HFFc6 (cell line): ENCODE results near the gene TSPAN3. TPM values are rescaled to one million over a fixed set of nuclear protein-coding genes. Genes with fewer than 3 reads are reported as not detected.

Experiments used
- DNase-seq: peaks from one replicate; pipeline ENCODE4 v3.0.0-alpha.2; 2018
- H3K27ac Mint-ChIP-seq: 2 replicates; pipeline ENCODE4 v1.8.0; 2020; ENCODE audit warnings: mild to moderate bottlenecking, mixed read lengths
- H3K27me3 Mint-ChIP-seq: 2 replicates; pipeline ENCODE4 v1.8.0; 2021; ENCODE audit warnings: mild to moderate bottlenecking, moderate library complexity, mixed read lengths; ENCODE audit not compliant: insufficient read depth
- H3K36me3 Mint-ChIP-seq: 2 replicates; pipeline ENCODE4 v1.8.0; 2021; ENCODE audit warnings: low read depth, mixed read lengths
- H3K4me1 Mint-ChIP-seq: 2 replicates; pipeline ENCODE4 v1.8.0; 2020; ENCODE audit warnings: low read depth, mixed read lengths
- H3K4me3 Mint-ChIP-seq: 2 replicates; pipeline ENCODE4 v1.8.0; 2020; ENCODE audit warnings: mild to moderate bottlenecking, moderate library complexity, mixed read lengths
- H3K9me3 Mint-ChIP-seq: 2 replicates; pipeline ENCODE4 v1.8.0; 2020; ENCODE audit warnings: mild to moderate bottlenecking, mixed read lengths
- total RNA-seq, 6 experiments: library from RNA; stranded (reverse); fragmentation: NEBNext Ultra II Directional; extraction: Animal tissue kit (Norgen Biotek cat#: 25700); gene quantifications; 2 replicates in 1 of 6; 3 replicates in 5 of 6; pipeline ENCODE4 v1.2.3, GENCODE V29; 2021
- TF ChIP-seq, protein P1 (sequence below): fragments of 200-600 bp; sonication (generic); IDR thresholded peaks from 2 replicates; pipeline ENCODE4 v1.5.0; 2021; ENCODE audit warnings: antibody characterized with exemption, mild to moderate bottlenecking

The TSPAN3 gene
- total RNA-seq, 6 experiments from 2014 or later: 153 to 222 (median 183) TPM

DNA sequence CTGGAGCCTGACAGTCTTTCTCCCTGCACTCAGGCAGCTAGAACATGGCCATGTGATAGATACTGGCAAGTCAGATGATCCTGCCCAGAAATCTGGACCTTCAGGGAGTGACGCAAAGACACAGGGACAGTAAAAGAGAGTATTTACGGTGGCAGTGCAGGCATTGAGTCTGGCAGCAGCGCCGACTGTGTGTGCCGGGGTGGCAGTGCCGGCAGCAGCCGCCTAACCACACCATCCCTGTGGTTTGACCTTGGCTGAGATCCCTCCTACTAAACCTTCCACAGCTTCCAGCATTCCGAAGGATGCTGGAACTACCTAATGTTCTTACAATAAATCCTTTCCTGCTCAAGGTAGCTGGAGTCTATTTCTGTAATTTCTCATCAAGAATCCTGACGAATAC lies 4.6 kb upstream of the TSPAN3 start:
- Mint-ChIP-seq H3K27me3 (peaks cover 23% of the 10 kb centered on the region), H3K36me3 (no peaks in the 10 kb centered on the region), H3K27ac (no peak overlapping the region), H3K9me3 (no peaks in the 10 kb centered on the region), H3K4me1 (peaks cover 12% of the 10 kb centered on the region), H3K4me3 (no peak overlapping the region)
- DNase-seq: peak; percentile 45
- TF ChIP-seq, protein P1, sequence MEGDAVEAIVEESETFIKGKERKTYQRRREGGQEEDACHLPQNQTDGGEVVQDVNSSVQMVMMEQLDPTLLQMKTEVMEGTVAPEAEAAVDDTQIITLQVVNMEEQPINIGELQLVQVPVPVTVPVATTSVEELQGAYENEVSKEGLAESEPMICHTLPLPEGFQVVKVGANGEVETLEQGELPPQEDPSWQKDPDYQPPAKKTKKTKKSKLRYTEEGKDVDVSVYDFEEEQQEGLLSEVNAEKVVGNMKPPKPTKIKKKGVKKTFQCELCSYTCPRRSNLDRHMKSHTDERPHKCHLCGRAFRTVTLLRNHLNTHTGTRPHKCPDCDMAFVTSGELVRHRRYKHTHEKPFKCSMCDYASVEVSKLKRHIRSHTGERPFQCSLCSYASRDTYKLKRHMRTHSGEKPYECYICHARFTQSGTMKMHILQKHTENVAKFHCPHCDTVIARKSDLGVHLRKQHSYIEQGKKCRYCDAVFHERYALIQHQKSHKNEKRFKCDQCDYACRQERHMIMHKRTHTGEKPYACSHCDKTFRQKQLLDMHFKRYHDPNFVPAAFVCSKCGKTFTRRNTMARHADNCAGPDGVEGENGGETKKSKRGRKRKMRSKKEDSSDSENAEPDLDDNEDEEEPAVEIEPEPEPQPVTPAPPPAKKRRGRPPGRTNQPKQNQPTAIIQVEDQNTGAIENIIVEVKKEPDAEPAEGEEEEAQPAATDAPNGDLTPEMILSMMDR: no peak

DNA sequence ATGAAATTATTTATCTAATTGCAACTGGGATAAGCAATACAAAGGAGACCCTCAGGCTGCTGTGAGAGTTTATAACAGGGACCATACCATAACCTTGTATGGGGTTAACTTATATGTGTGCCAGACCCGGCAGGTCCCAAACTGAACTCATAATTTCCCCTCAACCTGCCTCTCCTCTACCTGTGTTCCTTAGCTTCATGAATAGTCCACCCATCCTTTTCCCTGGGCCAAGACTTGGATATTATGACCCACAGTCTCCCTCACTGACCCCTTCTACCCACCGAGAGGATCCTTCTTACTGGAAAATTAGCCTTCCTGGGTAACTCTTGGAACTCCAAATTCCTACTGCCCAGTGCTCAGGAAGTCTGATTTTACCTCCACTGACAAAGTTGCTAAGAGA lies 3.4 kb upstream of the TSPAN3 start:
- H3K9me3 Mint-ChIP-seq: no peaks in the 10 kb centered on the region
- peaks cover 20% of the 10 kb centered on the region for H3K27me3 Mint-ChIP-seq
- H3K27ac Mint-ChIP-seq: no peak overlapping the region
- H3K4me3 Mint-ChIP-seq: no peak overlapping the region
- TF ChIP-seq, protein P1: no peak
- no peak for DNase-seq
- H3K36me3 Mint-ChIP-seq: no peaks in the 10 kb centered on the region; the same call in 1 of the 2 replicates
- H3K4me1 Mint-ChIP-seq: peaks cover 19% of the 10 kb centered on the region

- H3K9me3 Mint-ChIP-seq: no peaks in the 10 kb centered on the region
- H3K27ac Mint-ChIP-seq: peak overlapping the region; percentile 51; the same call in 1 of the 2 replicates
These were observed 655 bp upstream of the TSPAN3 start for GRCh38 chr15:77071305-77072223.

DNA sequence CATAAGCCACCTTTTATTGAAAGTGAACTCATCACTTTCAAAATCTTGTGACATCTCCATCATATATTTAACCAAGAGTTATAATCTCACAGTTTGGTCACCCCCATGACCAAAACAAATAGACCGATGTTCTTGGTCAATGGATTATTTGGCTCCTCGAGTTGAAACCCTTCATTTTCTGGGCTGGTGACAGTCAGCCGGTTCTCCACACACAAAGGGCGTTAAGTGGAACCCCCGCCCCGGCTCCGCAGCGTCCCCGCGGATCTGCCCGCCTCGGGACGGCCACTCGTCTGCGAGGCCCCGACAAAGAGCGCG lies 772 bp downstream of the TSPAN3 start:
- no peaks in the 10 kb centered on the region; the same call in 1 of the 2 replicates for H3K36me3 Mint-ChIP-seq
- H3K27ac Mint-ChIP-seq: peak overlapping the region; percentile 78
- TF ChIP-seq, protein P1: no peak
- peaks cover 10% of the 10 kb centered on the region for H3K27me3 Mint-ChIP-seq
- no peak for DNase-seq
- peak overlapping the region; percentile 91 for H3K4me3 Mint-ChIP-seq
- H3K9me3 Mint-ChIP-seq: no peaks in the 10 kb centered on the region
- H3K4me1 Mint-ChIP-seq: peaks cover 44% of the 10 kb centered on the region

More at GRCh38 chr15:77071305-77072223, 655 bp upstream of the TSPAN3 start:
- no peaks in the 10 kb centered on the region; the same call in 1 of the 2 replicates for H3K36me3 Mint-ChIP-seq
- DNase-seq: no peak
- peaks cover 46% of the 10 kb centered on the region for H3K4me1 Mint-ChIP-seq
- TF ChIP-seq, protein P1: no peak
- H3K27me3 Mint-ChIP-seq: peaks cover 19% of the 10 kb centered on the region
- H3K4me3 Mint-ChIP-seq: peak overlapping the region; percentile 66

GRCh38 chr15:77069521-77070121 lies 1.3 kb downstream of the TSPAN3 start:
- TF ChIP-seq, protein P1: no peak
- no peaks in the 10 kb centered on the region; the same call in 1 of the 2 replicates for H3K36me3 Mint-ChIP-seq
- peaks cover 49% of the 10 kb centered on the region for H3K4me1 Mint-ChIP-seq
- no peaks in the 10 kb centered on the region for H3K9me3 Mint-ChIP-seq
- no peak for DNase-seq
- peaks cover 10% of the 10 kb centered on the region for H3K27me3 Mint-ChIP-seq
- peak overlapping the region; percentile 78 for H3K27ac Mint-ChIP-seq
- peak overlapping the region; percentile 91 for H3K4me3 Mint-ChIP-seq
